ENCODE results near the gene SERINC3.

The SERINC3 gene

GRCh38 chr20:44532259-44532980 lies 10.6 kb upstream of the SERINC3 start:
- no peak for DNase-seq

GRCh38 chr20:44528309-44528708 lies 6.4 kb upstream of the SERINC3 start:
- DNase-seq, result no peak

GRCh38 chr20:44527716-44528199 lies 5.9 kb upstream of the SERINC3 start:
- no peak for DNase-seq

GRCh38 chr20:44526129-44526528 lies 4.3 kb upstream of the SERINC3 start:
- DNase-seq, result no peak

GRCh38 chr20:44523746-44524145 lies 1.9 kb upstream of the SERINC3 start:
- no peak for DNase-seq

- DNase-seq, result no peak
Measured at GRCh38 chr20:44522841-44523240, 971 bp upstream of the SERINC3 start.

- DNase-seq, result no peak
Measured at GRCh38 chr20:44520881-44521280, 989 bp downstream of the SERINC3 start.

- DNase-seq, result no peak
Measured at GRCh38 chr20:44518248-44518647, 3.6 kb downstream of the SERINC3 start.

- DNase-seq, result no peak
Measured at GRCh38 chr20:44517454-44517853, 4.4 kb downstream of the SERINC3 start.

- no peak for DNase-seq
Measured at GRCh38 chr20:44516491-44516890, 5.4 kb downstream of the SERINC3 start.

GRCh38 chr20:44513871-44514270 lies 8.0 kb downstream of the SERINC3 start:
- no peak for DNase-seq

- no peak for DNase-seq
Measured at GRCh38 chr20:44509762-44510161, 12.1 kb downstream of the SERINC3 start.

- no peak for DNase-seq
Measured at GRCh38 chr20:44504402-44505307, 17.2 kb downstream of the SERINC3 start.

- no peak for DNase-seq
Measured at GRCh38 chr20:44502968-44503367, 18.9 kb downstream of the SERINC3 start.

- DNase-seq, result no peak
Measured at GRCh38 chr20:44501448-44501847, 20.4 kb downstream of the SERINC3 start.

GRCh38 chr20:44500221-44500620 lies 21.6 kb downstream of the SERINC3 start:
- DNase-seq, result no peak

- no peak for DNase-seq
Measured at GRCh38 chr20:44497761-44498160, 24.1 kb downstream of the SERINC3 start.

- DNase-seq, result no peak
Measured at GRCh38 chr20:44496976-44497375, 24.9 kb downstream of the SERINC3 start.

GRCh38 chr20:44495802-44496481 lies 25.9 kb downstream of the SERINC3 start:
- DNase-seq, result no peak

GRCh38 chr20:44495257-44495656 lies 26.6 kb downstream of the SERINC3 start:
- no peak for DNase-seq

GRCh38 chr20:44494681-44495080 lies 27.2 kb downstream of the SERINC3 start:
- no peak for DNase-seq

- no peak for DNase-seq
Measured at GRCh38 chr20:44494266-44494665, 27.6 kb downstream of the SERINC3 start.

- no peak for DNase-seq
Measured at GRCh38 chr20:44491635-44492395, 30.1 kb downstream of the SERINC3 start.
